Activated CD4-positive, alpha-beta memory T cell treated with anti-CD3 and anti-CD28 coated beads for 36 hours (primary cell): Measurements from ENCODE around the gene TRIM32. TPM values are rescaled to one million over a fixed set of nuclear protein-coding genes. Genes with fewer than 3 reads are reported as not detected.

Experiments used
- CTCF ChIA-PET: fragments of 350-600 bp; sonication (Branson Sonifier 250); formaldehyde crosslinking; loops from one replicate; lab custom pipeline; 2021; ENCODE audit warnings: antibody characterized with exemption, inconsistent platforms; lab: Charles Lee
- POLR2A ChIA-PET: fragments of 350-600 bp; sonication (Branson Sonifier 250); formaldehyde crosslinking; loops from one replicate; lab custom pipeline; 2021; ENCODE audit warnings: antibody characterized with exemption; lab: Charles Lee
- DNase-seq: peaks from one replicate; pipeline ENCODE4 v3.0.0-alpha.2; 2020
- H3K27ac Mint-ChIP-seq: one replicate; pipeline ENCODE4 v1.8.0; 2021; ENCODE audit warnings: mixed read lengths
- H3K27me3 Mint-ChIP-seq: one replicate; pipeline ENCODE4 v1.8.0; 2021; ENCODE audit warnings: mixed read lengths
- H3K36me3 Mint-ChIP-seq: one replicate; pipeline ENCODE4 v1.8.0; 2021; ENCODE audit warnings: mixed read lengths
- H3K4me1 Mint-ChIP-seq: one replicate; pipeline ENCODE4 v1.8.0; 2021; ENCODE audit warnings: low read depth, mixed read lengths
- H3K4me3 Mint-ChIP-seq: one replicate; pipeline ENCODE4 v1.8.0; 2021; ENCODE audit warnings: mild to moderate bottlenecking, mixed read lengths
- H3K9me3 Mint-ChIP-seq: one replicate; pipeline ENCODE4 v1.8.0; 2021; ENCODE audit warnings: mixed read lengths
- intact Hi-C: fragments of 100-400 bp; cut with micrococcal nuclease; formaldehyde crosslinking; loops from one replicate; pipeline ENCODE4 v1.15.1; 2023
- total RNA-seq, 2 experiments: library from RNA; stranded (reverse); gene quantifications; one replicate each; pipeline ENCODE4 v1.2.3, GENCODE V29; 2021

The TRIM32 gene
- total RNA-seq, 2 experiments from 2014 or later = 13.3 to 14.3 TPM

- Mint-ChIP-seq H3K9me3 (no peaks in the 10 kb centered on the region), H3K4me3 (no peak overlapping the region), H3K4me1 (peaks cover 2% of the 10 kb centered on the region), H3K27me3 (peaks cover 3% of the 10 kb centered on the region), H3K36me3 (no peaks in the 10 kb centered on the region), H3K27ac (no peak overlapping the region)
- intact Hi-C loops = no loop called here
- no peak for DNase-seq
- POLR2A ChIA-PET = no interaction called here
- CTCF ChIA-PET = no interaction called here
Measured at GRCh38 chr9:116741742-116742141, 54.6 kb downstream of the TRIM32 start.

GRCh38 chr9:116749176-116749575, 62.1 kb downstream of the TRIM32 start:
- Mint-ChIP-seq H3K27ac (no peak overlapping the region), H3K36me3 (no peaks in the 10 kb centered on the region), H3K9me3 (no peaks in the 10 kb centered on the region), H3K4me3 (no peak overlapping the region), H3K4me1 (no peaks in the 10 kb centered on the region), H3K27me3 (peaks cover 7% of the 10 kb centered on the region)
- intact Hi-C loops = no loop called here
- POLR2A ChIA-PET = no interaction called here
- CTCF ChIA-PET = interaction anchor here (1.2 kb wide), 1 partner anchor 12 kb away, joined by 3 read pairs; no protein-coding TSS in a partner anchor
- no peak for DNase-seq

- H3K4me1 Mint-ChIP-seq = no peaks in the 10 kb centered on the region
- POLR2A ChIA-PET = no interaction called here
- CTCF ChIA-PET = interaction anchor here (1.2 kb wide), 1 partner anchor 12 kb away, joined by 3 read pairs; no protein-coding TSS in a partner anchor
- intact Hi-C loops = no loop called here
- no peak overlapping the region for H3K27ac Mint-ChIP-seq
- no peak overlapping the region for H3K4me3 Mint-ChIP-seq
- H3K9me3 Mint-ChIP-seq = no peaks in the 10 kb centered on the region
- H3K27me3 Mint-ChIP-seq = peaks cover 7% of the 10 kb centered on the region
- DNase-seq = no peak
- no peaks in the 10 kb centered on the region for H3K36me3 Mint-ChIP-seq
Measured at GRCh38 chr9:116749772-116750171, 62.7 kb downstream of the TRIM32 start.

GRCh38 chr9:116750510-116750909, 63.4 kb downstream of the TRIM32 start:
- Mint-ChIP-seq H3K27ac (no peak overlapping the region), H3K4me3 (no peak overlapping the region), H3K36me3 (no peaks in the 10 kb centered on the region), H3K9me3 (peaks cover under 1% of the 10 kb centered on the region), H3K27me3 (peaks cover 7% of the 10 kb centered on the region), H3K4me1 (no peaks in the 10 kb centered on the region)
- ChIA-PET CTCF (no interaction called here), POLR2A (no interaction called here)
- intact Hi-C loops = no loop called here
- no peak for DNase-seq
